ENCODE results near the gene LRCOL1.
"Not testable (repeated sequence)": the region's sequence is repeated elsewhere in the genome, so short reads cannot be mapped to it uniquely, and the experiment has no call there.

The LRCOL1 gene

DNA sequence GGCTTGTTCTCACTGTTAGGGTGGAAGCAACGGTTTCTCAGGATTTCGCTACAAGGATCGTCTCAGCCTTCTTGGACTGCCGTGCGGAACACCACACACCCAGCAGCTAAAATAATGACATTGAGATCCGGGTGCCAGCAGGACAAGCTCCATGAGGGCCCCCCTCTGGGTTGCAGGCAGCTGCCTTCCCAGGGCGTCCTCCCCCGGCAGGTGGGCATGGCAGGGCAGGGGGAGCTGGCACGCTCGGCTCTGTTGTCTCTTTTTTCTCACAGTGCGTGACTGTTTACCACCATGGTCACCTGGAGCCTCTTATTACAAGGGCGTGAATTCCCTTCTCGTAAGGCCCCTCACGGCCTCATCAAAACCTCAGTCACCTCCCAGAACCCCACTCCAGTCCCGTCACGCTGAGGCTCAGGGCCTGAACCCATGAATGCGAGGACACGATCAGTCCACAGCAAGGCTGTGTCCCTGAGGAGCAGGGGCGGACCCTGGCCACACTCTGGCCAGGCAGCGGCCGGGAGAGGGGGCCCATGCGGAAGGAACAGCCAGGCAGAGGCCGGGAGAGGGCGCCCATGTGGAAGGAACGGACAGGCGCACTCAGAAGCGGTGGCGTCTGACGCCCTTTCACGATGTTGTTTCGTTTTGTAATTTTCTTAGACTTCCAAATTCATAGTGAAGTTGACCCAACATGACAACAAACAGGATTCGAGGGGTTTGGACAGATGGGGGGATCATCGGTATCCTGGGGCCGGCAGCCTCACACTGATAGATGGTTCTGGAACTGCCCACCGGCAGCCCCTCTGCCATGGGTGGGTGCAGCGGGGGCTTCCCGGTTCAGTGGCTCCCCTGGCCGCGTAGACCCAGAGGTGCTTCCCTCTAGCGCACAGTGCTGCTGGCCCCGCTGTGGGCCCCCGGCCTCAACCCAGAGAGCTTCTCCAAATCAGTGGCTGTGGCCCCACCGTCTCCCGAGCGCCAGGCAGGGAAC, 10.0 kb downstream of the LRCOL1 start:
- peak; percentile 41 to 69 for DNase-seq

GRCh38 chr12:132599502-132599901, 10.9 kb downstream of the LRCOL1 start:
- DNase-seq: not testable (repeated sequence)

- no peak for DNase-seq
These were observed 12.8 kb downstream of the LRCOL1 start for GRCh38 chr12:132597333-132598316.

GRCh38 chr12:132596016-132596415, 14.4 kb downstream of the LRCOL1 start:
- no peak for DNase-seq

GRCh38 chr12:132595183-132595582, 15.2 kb downstream of the LRCOL1 start:
- no peak for DNase-seq

DNA sequence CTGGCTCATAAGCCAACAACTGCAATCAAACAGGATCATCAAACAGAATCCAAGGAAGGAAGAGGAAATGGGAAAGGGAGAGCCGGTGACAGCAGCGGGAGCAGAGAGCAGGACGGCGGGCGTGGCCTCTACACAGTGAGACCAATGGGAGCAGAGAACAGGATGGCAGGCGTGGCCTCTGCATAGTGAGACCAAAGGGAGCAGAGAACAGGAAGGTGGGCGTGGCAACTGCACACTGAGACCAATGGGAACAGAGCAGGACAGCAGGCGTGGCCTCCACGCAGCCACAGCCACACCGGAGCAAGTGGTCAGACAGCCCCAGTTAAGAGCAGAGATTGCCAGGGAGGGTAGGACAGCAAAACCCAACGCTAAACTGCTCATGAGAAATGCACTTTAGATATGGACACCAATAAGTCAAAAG, 16.4 kb downstream of the LRCOL1 start:
- peak; percentile 94 to 96 for DNase-seq

- no peak for DNase-seq
These were observed 16.9 kb downstream of the LRCOL1 start for GRCh38 chr12:132593521-132593920.

DNA sequence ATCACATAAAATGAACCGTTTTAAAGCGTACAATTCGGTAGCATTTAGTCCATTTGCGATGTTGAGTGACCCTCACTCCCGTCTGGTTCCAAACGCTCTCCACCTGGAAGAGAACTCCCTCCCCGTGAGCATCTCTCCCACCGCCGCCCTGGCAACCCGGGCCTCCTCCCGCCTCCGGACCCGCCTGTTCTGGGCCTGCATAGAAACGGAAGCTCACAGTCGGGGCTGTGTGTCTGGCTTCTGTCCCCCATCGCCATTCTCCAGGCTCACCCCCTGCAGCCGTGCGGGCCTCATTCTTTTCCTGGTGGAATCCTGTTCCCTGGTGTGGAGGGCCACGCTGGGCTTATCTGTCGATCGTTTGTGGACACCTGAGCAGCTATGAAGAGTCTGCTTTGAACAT, 17.3 kb downstream of the LRCOL1 start:
- no peak for DNase-seq

DNA sequence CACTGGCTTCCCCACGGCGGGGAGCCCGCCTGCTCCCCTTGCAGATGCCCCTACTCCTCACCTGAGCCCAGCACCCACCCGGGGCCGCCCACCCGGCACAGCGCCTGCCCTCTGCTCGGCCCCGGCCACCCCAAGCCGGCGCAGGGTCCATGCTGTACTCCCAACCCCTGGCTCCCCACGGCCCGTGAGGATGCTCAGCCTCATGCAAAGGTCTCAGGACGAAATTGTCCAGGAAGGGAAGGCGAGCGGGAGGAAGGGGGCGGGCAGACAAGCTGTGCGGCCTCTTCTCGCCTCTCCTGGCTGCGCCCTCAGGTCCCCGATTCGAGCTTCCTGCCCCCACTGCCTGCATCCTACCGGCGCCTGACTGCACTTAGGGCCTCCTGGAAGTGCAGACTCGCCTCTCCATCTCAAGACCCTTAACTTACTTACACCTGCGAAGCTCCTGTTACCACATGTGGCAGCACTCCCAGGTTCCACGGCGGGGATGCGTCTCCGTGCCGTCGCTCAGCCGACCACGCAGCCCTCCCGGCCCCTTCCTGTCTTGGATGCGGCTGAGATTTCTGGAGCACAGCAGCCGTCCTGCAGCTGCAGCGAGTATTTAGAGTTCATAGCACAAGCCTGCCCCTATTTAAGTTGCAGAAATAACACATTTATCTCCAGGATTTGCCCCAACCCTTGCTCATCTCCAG, 18.0 kb downstream of the LRCOL1 start:
- no peak for DNase-seq

GRCh38 chr12:132591107-132591935, 19.1 kb downstream of the LRCOL1 start:
- no peak for DNase-seq

GRCh38 chr12:132588821-132589669, 21.3 kb downstream of the LRCOL1 start:
- DNase-seq: no peak

DNA sequence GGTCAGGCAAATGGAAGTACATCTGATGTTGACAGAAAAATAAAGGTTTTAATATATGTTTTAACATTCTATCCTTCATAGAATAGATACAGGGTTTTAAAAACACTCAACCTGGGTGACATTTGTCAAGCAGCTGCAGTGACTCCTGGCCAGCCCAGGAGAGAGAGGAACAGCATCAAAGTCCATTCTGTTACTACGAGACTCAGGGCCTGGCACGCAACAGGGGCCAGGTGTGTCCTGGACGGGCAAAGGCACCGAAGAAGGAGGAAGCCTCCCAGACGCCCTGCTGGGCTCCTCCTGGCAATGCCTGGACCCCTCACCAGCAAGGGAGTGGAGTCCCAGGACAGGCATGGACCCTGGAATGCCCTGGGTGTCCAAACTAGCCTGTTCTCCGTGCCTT, 22.1 kb downstream of the LRCOL1 start:
- DNase-seq: no peak

- no peak for DNase-seq
These were observed 22.6 kb downstream of the LRCOL1 start for GRCh38 chr12:132587781-132588180.

DNA sequence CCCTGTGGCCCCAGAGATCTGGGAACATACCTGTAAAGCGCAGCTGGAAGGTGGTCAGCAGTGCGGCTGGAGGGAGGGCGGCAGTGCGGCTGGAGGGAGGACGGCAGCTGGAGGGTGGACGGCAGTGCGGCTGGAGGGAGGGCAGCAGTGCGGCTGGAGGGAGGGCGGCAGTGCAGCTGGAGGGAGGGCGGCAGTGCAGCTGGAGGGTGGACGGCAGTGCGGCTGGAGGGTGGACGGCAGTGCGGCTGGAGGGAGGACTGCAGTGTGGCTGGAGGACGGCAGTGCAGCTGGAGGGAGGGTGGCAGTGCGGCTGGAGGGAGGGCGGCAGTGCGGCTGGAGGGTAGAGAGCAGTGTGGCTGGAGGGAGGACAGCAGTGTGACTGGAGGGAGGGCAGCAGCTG, 23.5 kb downstream of the LRCOL1 start:
- no peak for DNase-seq

DNA sequence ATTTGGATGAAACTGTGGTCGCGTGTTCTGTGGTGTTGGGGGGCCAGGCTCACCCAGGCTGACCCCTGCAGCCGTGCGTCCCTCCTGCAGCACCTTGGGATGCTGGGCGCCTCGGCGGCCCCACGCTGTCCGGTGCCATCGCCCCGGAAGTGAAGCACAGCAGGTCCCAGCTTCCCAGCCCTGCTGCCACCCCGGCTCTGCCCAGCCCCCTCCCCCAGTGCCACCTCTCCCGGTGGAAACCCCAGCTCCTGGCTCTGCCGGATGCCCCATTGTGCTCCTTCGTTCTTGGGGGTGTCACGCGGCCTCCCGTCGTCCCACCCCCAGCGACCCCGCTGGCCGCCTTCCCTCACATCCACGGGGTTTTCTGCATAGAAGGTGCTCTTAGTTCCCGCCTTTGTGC, 25.2 kb downstream of the LRCOL1 start:
- DNase-seq: no peak

DNA sequence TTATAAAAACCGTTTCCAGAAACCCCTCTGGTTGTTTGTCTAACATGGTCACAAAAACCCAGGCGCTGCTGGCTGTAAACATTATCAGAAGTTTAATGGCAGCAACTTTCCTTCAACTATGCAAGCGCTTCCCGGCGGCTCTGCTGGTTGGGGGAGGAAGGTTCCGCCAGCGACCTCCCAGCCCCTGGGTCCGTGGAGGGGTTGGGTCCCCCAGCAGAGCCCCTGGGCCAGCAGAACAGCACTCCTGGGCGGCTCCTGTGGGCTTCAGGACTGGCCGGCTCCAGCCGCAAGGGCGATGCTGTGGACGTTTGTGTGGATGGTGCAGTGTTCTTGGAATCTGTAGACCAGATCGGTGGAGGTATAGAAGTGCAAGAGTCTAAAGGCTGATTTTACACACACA, 26.0 kb downstream of the LRCOL1 start:
- no peak for DNase-seq

- DNase-seq: no peak
These were observed 26.6 kb downstream of the LRCOL1 start for GRCh38 chr12:132583736-132584135.

DNA sequence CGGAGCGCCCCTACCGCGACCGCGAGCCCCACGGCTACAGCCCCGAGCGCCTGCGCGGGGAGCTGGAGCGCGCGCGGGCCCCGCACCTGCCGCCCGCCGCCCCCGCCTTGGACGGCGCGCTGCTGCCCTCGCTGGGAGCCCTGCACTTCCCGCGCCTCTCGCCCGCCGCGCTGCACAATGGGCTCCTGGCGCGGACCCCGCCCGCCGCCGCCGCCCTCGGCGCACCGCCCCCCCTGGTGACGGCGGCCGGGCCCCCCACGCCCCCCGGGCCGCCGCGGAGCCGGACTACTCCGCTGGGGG, 27.0 kb downstream of the LRCOL1 start:
- DNase-seq: no peak

GRCh38 chr12:132582582-132583410, 27.6 kb downstream of the LRCOL1 start:
- no peak for DNase-seq

DNA sequence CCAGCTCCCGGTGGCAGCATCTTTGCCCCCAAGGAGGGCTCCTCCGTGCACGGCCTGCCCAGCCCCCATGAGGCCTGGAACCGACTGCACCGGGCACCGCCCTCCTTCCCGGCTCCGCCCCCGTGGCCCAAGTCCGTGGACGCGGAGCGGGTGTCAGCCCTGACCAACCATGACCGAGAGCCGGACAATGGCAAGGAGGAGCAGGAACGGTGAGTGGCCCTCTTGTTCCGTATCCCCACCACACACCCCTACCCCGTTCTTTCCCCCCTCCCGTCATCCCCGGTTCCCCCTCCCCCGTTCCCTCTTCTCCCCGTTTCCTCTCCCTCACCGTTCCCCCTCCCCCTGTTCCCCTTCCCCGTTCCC, 28.3 kb downstream of the LRCOL1 start:
- no peak for DNase-seq

Measured in NCI-H524 (cell line).